ENCODE results near the gene TUBGCP3.
"Not testable (repeated sequence)": the region's sequence is repeated elsewhere in the genome, so short reads cannot be mapped to it uniquely, and the experiment has no call there.

TUBGCP3 gene

DNA sequence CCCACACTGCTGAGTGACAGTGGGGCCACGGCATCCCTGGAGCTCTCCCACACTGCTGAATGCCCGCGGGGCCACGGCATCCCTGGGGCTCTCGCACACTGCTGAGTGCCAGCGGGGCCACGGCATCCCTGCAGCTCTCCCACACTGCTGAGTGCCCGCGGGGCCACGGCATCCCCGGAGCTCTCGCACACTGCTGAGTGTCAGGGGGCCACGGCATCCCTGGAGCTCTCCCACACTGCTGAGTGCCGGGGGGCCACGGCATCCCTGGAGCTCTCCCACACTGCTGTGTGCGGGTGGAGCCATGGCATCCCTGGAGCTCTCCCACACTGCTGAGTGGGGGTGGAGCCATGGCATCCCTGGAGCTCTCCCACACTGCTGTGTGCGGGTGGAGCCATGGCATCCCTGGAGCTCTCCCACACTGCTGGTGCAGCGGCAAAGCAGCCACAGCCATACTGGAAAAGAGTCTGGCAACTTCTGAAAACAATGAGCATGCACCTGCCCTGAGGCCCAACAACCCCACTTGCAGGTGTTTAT is 8.6 kb downstream of the TUBGCP3 start:
- DNase-seq (ENCODE audit: low read depth), result no peak

DNA sequence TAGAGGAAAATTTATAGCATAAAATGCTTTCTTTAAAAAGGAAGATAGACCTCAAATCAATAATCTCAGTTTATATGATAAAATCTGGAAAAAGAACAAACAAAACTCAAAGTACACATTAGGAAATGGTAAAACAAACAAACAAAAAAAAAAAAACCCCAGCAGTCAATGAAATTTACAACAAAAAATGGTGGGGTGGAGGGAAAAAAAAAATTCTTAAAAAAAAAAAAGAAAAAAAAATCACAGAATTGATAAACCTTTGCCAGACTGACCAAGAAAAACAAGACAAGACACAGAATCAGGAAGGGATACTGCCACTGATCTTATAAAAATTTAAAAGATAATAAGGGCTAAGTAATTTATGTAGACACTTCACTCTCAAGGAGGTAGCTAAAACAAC is 11.2 kb downstream of the TUBGCP3 start:
- no peak for DNase-seq (ENCODE audit: low read depth)

DNA sequence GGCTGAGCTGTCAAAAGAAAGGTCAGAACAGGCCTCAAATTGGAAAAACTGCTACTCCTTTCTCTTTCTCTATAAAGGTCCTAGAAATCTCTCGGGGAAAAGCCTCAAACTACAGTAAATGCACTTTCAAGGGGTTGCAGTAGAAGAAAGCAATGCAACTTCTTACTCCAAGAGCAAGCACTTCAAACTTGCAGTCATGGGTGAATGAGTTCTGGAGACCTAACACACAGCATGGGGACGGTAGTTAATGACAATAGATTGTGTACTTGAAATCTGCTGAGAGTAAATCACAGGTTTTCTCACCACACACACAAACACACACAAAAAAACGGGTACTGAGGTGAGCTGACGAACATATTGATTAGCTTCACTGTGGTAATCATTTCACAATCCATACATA is 11.8 kb downstream of the TUBGCP3 start:
- DNase-seq (ENCODE audit: low read depth), result no peak

DNA sequence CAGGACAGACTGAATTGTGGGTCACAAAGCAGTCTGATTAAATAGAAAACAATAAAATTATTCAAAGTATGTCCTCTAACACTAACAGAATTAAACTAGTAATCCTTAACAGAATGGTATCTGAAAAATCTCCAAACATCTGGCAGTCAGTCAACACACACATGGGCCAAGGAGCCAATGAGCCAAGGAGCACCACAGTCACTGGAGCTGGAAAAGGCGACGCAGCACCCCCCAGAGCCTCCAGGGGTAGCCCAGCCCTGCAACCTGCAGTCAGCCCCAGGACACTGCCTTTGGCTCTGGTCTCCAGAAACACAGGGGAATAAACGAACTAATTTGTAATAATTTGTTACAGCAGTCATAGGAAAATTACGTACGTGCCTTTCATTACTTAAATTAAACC is 12.3 kb downstream of the TUBGCP3 start:
- no peak for DNase-seq (ENCODE audit: low read depth)

DNA sequence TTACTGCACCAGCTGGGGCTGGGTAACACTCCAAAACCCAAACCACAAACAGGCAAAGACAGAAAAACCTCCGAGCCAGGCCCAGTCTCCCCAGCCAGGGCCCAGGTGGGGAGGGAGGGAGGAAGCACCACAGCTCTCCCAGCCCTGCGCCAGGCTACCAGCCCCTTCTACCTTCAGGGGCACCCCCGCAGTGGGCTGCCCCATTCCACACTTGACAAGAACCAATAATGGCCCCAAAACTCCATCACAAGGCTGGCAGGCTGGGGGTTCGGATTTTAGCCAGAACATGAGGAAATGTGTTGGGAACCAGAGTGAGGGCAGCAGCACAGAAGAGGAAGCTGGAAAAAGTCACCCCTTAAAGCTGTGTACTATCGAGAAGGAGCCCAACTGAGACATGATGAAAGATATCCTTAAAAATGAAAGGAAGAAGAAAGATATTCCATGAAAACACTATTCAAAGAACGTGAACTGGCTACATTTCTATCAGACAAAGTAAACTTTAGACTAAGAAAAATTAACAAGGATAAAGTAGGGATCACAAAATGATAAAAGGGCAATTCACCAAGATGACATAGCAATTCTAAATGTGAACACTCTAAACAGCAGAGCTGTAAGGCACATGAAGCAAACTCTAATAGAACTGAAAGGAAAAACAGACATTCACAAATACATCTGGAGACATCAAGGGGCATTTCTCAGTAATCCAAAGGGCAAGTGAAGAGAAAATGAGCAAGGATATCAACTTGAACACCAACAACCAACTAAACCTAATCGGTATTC is 12.9 kb downstream of the TUBGCP3 start:
- DNase-seq (ENCODE audit: low read depth), result no peak

DNA sequence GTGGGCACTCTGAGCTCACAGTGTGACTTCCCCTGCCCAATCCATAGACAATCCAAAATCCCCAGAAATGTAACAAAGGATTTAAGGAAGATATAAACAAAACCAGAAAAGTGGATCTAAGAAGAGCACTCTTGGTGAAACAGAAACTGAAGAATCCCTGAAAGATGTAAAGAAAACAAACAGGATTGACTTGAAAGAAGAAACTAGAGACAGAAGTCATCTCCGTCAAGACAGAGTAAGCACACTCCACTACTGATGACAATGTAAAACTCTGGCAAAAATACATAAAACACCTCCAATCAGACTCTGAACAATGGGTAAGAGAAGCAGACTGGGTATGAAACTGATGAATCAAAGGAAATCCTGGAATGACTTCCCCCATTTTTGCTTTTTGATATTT is 13.5 kb downstream of the TUBGCP3 start:
- DNase-seq (ENCODE audit: low read depth), result no peak

DNA sequence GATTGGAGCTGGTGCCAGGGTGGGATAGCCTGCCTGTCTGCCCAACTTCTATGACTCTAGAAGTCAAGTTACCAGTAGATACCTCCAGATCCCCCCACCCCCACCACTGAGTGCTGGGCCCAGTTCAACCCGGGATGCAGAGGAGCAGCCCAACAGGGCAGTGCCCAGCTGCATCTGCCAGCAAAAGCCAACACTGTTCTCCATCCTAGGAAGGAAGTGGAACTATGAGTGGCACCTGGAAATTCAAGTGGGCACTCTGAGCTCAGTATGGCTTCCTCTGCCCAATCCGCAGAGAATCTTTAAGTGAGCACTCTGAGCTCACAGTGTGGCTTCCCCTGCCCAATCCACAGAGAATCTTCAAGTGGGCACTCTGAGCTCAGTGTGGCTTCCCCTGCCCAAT is 14.2 kb downstream of the TUBGCP3 start:
- DNase-seq (ENCODE audit: low read depth), result no peak

DNA sequence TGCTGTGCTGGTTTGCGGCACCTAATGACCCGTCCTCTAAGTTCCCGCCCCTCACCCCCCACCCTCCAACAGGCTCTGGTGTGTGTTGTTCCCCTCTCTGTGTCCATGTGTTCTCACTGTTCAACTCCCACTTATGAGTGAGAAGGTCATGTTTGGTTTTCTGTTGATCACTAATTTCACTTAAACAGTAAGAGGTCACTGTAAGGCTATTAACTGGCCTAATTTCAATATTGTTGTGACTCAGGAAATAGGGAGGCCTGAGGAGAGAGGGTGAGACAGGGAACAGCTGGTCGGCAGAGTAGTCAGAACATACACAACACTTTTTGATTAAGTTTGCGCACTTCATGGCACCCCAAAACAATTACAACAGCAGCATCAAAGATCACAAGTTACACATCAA is 15.6 kb downstream of the TUBGCP3 start:
- no peak for DNase-seq (ENCODE audit: low read depth)

DNA sequence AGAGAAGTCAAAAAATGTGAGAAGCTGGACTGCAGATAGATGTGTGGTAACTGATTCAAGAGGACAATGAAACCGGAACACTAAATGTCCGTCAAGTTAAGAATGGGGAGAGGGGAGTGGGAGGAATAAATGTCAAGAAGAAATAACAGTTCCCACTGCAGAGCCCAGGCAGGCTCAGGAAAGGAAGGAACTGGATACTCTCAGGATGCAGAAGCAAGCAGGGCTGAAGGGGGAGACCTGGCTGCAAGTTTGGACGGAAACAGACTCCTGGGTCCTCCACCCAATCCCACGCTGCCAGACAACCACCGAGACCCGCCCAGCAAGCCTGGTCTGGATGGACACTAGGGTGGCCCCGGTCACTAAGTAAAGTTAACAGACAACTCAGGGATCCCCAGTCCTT is 18.1 kb downstream of the TUBGCP3 start:
- no peak for DNase-seq (ENCODE audit: low read depth)

DNA sequence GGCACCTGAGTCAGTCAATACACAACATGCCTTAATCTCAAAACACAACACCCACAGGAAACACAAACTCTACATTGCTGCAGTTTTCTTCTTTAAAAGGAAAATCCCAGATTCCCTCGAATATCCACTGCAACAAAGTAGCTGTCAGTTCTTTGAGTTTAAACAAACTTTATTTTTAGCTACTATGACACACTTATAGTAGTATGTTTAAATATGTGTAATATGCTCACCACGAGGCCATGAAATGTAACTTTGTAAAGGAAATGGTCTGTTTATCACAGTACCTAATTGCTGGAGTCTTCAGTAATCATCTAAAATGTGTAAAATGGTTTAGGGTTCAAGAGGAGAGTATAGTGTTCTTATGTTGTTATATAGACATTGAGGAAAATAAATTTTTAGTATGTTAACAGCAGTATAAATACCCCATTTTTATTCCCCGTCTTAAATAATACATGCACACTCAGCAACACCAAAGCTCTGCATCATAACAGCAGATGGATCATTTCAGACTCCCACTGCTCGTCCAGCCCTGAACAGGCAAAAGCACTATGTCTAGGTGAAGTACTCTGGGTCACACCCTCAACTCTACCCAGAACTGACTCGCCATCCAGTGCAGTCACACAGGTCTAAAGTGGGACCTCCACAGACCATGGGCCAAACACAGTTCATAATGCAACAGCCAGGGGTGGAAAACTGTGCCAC is 20.6 kb downstream of the TUBGCP3 start:
- DNase-seq (ENCODE audit: low read depth), result no peak

DNA sequence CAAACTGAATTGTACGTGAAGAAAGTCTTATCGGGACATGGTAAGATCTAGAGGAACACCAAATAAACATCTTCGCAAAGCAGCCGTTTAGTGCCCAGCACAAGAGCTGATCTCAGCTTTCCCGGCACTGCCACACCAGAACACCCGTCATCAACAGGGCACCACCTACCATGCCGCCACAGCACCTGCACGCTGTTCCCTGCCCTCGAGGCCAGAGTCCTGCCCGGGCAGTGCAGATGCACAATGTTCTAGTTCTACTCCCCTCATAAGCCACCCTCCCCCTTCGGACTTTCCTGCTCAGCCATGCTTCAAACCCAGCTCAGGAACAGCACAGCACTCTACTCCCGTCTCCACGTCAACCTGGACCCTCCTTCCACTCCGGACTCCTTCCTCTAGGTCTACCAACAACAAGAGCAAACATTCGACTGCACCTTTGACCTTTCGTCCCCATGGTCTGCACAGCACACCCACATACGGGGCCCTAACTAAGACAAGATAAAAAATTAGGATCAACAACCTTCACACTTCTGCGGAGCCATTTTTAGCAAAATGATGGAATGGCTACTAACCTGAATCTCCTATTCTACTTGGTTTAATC is 25.1 kb downstream of the TUBGCP3 start:
- no peak for DNase-seq (ENCODE audit: low read depth)

DNA sequence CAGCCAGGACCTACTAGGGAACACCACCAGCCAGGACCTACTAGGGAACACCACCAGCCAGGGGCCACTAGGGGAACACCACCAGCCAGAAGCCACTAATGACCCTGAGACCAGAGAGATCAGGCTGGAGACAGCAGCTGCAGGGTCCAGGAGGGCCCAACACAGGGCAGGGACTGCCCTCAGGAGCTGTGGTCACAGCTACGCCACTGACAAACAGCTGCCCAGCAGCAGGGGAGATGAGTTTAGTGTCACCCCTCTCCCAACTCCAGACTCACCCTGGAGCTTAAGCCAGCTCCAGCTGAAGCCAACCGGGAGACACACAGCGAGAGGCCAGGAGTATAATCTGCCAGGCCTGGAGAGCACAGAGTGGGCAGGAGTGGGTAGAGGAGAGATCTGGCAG is 25.7 kb downstream of the TUBGCP3 start:
- DNase-seq (ENCODE audit: low read depth), result no peak

DNA sequence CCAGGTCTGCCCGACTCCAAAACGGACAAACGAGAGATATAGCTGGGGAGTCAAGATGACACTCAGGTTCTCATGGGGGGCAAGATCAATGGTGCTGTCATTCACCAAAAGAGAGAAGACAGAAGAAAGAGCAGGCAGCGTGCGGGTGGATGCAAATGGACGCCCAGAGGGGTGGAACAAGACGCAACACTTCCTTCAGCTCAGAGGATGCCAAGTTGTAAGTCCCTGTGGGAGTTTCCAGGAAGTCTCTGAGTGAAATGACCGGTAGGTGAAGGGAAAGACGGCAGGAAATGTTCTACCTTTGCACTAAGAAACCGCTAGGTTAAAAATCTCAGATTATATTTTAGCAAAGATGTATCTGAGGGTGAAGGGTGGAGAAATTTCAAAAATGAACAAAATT is 26.5 kb downstream of the TUBGCP3 start:
- DNase-seq (ENCODE audit: low read depth), result no peak

DNA sequence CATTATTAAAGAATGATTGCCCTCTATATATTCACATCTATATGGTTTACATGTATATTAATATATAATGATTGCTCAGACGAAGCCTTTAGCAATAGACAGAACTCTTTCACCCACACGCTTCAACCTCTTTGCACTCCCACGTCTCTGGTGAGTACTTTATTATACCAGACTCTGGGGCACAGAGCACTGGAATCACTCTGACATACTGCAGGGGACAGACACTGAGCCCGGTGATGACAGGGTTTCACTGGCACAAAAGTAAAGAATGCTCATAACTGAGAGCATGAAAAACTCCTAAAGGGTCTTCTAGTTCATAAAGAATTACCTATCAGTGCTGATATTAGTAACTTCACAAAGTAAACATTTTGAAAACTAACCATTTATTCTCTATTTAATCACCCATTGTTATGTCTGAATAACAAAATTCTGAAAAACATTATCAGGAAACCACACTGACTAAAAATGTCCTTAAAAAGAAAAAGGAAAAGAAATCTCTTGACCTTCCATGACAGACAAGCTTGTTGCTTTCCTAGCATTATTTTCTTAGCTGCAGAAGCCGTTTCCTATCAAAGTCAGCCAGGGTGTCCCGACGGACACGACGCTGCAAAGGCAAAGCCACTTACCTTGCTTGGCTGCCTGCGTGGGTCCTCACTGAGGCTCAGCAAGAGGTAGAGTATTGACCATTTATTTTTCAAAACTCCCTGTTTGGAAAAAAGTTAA is 29.1 kb downstream of the TUBGCP3 start:
- no peak for DNase-seq (ENCODE audit: low read depth)

DNA sequence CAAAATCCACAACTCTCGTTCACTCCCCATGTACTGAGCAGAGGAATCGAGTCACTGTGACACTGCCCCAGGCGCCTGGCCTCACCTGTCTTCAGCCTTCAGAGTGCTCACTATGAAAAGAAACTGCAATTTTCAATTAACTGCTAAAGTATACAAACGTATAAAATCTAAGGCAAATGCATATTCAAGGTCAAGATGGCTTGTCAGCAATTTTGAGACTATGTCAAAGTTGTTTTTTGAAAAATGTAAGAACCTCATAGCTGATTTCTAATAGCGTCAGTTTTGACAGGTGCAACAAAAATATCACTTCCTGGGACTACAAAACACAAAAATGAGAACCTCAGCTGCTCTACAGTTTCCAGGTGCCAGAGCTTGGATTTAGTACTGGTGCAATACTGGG is 31.4 kb downstream of the TUBGCP3 start:
- DNase-seq (ENCODE audit: low read depth), result no peak

DNA sequence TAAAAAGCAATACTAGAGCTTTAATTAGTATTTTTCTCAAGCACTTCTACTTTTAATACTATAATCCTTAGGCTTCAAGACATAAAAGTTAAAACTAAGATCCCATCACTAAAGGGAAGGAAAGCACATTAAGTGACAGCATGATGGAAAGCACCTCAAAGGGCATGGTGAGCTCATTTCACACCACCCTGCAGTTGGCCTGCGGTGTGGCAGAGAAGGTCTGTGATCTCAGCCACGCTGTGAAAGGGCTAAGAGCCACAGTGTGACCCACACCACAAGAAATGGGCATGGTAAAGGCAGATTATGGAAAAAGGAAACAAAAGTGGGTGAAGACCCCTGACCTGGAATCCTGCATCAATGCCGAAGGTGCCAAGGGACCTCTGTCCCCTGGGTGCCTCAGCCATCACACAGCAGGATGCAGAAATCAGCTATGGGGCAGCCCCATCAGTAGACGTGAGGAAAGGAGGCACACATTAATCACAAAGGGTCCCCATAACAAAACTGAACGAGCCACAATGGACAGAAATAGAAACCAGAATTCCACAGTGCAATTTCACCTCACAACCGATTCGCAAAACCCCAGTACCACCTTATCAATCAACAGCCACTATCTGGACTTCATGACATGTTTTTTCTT is 33.6 kb downstream of the TUBGCP3 start:
- no peak for DNase-seq (ENCODE audit: low read depth)

DNA sequence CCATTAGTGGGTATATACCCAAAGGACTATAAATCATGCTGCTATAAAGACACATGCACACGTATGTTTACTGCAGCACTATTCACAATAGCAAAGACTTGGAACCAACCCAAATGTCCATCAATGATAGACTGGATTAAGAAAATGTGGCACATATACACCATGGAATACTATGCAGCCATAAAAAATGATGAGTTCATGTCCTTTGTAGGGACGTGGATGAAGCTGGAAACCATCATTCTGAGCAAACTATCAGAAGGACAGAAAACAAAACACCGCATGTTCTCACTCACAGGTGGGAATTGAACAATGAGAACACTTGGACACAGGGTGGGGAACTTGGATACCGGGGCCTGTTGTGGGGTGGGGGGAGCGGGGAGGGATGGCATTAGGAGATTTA is 39.0 kb downstream of the TUBGCP3 start:
- DNase-seq (ENCODE audit: low read depth), result not testable (repeated sequence)

DNA sequence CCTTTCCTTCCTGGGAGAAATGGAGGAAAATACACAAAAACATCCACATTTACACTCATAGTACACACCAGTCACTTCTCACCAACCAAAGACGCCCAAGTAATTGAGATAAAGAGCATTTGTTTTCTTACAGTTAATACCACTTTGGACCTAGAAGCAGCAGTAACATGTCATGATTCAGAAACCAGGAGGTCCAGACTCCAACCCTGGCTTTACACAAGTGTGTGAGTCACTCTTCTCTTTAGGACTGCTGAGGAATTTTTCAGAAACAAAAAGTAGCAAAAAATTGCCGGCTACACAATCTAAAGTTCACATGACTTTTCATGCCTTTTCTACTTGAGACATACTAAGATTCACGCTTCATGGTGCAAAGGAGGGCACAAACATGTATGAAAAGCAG is 42.1 kb downstream of the TUBGCP3 start:
- no peak for DNase-seq (ENCODE audit: low read depth)

DNA sequence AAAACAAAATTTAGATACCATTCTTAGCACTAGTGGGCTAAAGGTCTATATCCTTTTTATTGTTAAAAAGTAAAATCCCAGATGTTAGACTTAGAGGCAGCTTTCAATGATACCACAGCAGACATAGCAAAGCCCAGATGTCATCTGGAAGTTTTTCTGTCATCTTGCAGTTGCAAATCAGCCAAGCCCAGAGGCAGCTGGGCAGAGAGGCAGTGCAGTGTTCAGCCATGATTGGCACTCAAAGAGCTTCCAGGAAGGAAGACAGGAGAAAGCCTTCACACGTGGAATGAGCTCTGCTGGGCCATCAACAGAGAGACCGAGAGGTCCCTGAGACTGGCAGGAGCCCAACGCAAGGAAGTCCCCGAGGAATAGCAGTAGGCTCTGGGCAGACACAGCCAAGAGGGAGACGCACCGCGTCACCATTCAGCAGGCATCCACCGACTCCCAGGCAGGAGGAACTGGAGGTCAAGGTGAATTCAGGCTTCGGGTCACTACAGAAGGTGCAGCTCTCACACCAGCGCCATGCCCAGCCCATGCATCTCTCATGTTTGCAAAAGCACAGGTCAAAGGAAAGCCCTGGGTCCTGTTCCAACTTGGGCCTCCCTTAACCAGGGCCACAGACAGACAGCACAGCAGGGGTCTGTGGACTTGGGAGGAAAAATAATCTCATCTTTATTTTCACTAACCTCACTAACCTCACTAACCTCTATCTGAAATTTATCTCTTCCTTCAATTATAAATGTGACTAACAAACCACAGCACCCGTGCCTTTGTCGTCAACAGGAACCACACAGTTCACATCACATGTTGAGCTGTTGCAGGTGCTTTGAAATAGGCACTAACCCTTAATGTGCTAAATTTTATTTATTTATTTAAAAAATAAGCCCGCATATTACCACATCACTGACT is 54.9 kb downstream of the TUBGCP3 start:
- DNase-seq (ENCODE audit: low read depth), result no peak

DNA sequence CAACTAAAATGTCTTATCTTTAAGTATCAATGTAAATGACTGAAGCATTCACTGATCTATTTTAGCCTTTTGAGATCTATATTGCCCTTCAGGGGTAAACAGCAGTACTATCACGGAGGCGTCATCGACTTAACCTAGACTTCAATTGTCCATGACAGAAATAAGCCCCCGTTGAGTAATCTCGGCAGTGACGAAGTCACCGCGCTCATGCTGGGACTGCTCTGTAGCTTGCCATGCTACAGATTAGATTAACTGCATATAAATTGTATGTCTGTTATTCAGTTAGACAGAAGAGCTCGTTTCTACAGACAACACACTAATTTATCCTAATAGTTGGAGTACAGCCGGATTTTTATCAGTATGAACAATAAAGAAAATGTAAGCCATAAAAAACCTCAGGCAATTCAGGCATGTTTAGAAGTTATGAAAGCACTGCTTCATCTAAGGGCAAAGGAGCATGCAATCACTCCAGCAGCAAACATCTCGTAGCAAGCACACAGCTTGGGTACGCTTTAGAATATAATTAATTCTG is 56.6 kb downstream of the TUBGCP3 start:
- no peak for DNase-seq (ENCODE audit: low read depth)

DNA sequence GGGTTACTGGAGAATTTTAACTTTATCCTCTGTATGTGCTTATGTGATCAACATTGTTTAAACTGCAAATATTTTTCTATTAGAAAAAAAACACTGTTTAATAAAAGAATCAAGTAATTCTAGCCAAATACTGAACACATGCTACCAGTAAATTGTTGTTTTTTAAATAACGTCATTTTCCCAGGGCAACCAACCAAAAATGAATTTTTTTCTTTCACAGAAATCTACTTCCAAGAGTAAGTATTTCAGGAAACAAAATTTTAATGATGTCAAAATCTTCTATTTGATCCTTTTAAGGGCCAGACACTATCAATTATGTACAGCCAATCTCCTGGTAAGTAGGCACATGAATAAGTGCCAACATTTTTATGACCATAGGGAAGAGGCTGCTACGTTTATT is 57.1 kb downstream of the TUBGCP3 start:
- DNase-seq (ENCODE audit: low read depth), result no peak
